GM21360 (cell line): Measurements from ENCODE around the gene GRIK3.
"Not testable (repeated sequence)": the region's sequence is repeated elsewhere in the genome, so short reads cannot be mapped to it uniquely, and the experiment has no call there.

ENCODE experiments used
- ATAC-seq: cut with Tn5 transposase; IDR thresholded peaks from one replicate; pipeline ENCODE4 v1.9.1; 2021; ENCODE audit warnings: mild to moderate bottlenecking, moderate library complexity; ENCODE audit not compliant: unreplicated experiment

GRIK3 gene

GRCh38 chr1:36912365-36912865 lies 121.9 kb downstream of the GRIK3 start:
- ATAC-seq: no peak

- no peak for ATAC-seq
Measured at GRCh38 chr1:36911561-36912364, 122.6 kb downstream of the GRIK3 start.

GRCh38 chr1:36910886-36911540 lies 123.3 kb downstream of the GRIK3 start:
- ATAC-seq: no peak

GRCh38 chr1:36909946-36910725 lies 124.2 kb downstream of the GRIK3 start:
- no peak for ATAC-seq

GRCh38 chr1:36909359-36909758 lies 125.0 kb downstream of the GRIK3 start:
- not testable (repeated sequence) for ATAC-seq

DNA sequence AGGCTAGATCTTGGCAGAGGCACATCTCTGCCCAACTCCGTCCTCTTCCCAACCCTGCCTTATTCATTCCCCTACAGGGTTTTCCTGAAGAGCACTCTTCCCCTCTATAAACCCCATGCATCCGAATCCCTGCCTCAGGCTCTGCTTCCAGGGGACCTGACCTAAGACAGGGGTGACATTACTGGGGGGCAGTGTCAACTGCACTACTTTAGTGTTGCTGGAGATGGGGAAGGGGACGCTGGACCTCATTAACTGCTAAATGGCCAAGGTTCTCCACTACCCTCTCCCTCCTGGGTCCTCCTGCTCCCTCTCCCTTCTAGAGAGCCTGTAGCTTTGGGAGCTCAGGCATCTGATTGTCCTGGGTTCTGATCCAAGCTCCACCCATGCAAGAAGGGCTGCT lies 126.2 kb downstream of the GRIK3 start:
- no peak for ATAC-seq

GRCh38 chr1:36906555-36906954 lies 127.8 kb downstream of the GRIK3 start:
- ATAC-seq: no peak

- no peak for ATAC-seq
Measured at GRCh38 chr1:36905941-36906340, 128.4 kb downstream of the GRIK3 start.

GRCh38 chr1:36900128-36900527 lies 134.2 kb downstream of the GRIK3 start:
- ATAC-seq: no peak

- ATAC-seq: not testable (repeated sequence)
Measured at GRCh38 chr1:36897813-36898212, 136.5 kb downstream of the GRIK3 start.

- ATAC-seq: no peak
Measured at GRCh38 chr1:36894824-36895223, 139.5 kb downstream of the GRIK3 start.

DNA sequence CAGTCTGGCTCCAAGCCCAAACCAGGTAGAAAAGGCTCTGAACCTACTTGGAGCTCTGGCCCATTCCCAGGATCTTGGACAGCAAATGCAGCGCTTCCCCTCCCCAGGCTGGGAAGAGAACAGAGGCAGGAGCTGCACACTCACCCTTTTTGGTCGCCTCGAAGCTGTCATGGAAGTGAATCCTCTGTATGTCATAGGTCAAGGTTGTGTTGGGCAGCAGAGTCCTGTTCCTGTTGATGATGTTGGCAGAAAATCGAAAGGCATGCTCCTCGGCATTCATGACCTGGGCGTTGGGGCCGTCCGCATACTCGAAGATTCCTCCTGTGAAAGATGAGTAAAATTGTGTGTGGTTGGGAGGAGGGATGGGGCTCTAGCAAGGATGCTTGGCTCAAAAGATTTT lies 143.5 kb downstream of the GRIK3 start:
- no peak for ATAC-seq

DNA sequence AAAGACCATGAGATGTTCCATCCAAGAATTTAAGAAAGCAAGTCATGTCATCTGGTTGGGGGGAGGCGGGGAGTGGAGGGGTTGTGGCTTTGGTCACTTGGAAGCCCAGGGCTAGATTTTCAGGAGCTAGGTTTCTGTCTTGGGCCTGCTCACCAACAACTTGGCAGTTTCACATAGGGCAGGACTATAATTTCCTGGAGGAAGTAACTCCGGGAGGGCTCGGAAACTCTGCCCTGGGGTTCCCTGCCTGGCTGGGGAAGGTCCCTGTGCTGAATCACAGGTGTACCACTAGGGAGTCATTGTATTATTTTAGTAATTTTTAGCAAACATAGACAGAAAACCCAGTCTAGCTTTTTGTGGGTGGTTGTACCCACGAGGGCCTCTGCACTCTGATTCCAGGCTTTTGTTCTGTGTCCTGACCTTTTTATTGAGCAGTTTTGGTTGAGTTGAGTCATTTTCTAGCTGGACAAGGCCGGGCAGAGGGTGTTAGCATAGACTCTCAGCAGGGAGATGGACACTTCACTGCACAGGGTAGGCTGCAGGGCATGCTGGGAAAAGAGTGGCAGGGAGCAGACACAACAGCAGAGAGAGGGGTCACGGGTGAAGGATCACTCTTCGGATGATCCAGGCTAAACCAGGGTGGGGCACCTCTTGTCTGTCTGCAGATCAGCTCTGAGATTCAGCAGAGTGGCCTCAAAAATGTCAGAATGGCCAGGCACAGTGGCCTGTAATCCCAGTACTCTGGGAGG lies 144.7 kb downstream of the GRIK3 start:
- no peak for ATAC-seq

GRCh38 chr1:36888811-36889477 lies 145.4 kb downstream of the GRIK3 start:
- no peak for ATAC-seq

DNA sequence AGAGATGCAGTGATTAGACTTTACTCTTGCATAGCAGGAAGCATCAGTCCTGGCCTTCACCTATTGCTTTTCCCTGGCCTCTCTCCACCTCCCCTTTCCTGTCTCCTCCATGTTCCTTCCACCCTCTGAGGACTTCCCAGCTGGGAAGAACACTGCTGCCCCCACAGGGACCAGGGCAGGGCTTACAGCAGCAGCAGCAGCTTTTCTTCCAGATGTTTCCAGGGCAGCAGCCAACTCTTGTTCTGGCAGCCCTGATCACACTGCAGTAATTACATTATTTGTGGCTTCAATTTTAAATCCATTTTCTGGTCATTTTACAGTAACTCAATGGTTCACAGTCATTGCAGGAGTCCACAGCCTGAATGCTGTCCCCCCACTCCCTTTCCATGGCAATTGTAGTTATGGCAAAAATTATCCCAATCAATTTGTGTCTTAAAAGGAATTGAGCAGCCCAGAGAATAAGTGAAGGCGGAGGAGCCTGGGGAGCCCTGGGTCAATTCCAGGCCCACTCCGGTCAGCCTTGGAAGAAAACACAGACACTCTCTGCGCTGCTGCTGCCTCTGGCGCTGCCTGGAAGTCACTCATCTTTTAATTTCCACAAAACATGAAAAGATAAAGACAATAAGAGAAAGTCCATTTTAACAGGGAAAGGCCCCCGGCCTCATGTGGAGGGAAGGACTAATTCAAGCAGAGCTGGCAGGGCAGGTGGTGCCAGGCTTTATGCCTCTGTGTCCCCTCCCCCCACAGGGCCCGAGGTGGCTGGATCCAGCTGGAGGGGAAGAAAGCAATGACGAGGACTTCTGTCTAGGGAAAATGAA lies 148.6 kb downstream of the GRIK3 start:
- ATAC-seq: no peak

- no peak for ATAC-seq
Measured at GRCh38 chr1:36884801-36885200, 149.5 kb downstream of the GRIK3 start.

DNA sequence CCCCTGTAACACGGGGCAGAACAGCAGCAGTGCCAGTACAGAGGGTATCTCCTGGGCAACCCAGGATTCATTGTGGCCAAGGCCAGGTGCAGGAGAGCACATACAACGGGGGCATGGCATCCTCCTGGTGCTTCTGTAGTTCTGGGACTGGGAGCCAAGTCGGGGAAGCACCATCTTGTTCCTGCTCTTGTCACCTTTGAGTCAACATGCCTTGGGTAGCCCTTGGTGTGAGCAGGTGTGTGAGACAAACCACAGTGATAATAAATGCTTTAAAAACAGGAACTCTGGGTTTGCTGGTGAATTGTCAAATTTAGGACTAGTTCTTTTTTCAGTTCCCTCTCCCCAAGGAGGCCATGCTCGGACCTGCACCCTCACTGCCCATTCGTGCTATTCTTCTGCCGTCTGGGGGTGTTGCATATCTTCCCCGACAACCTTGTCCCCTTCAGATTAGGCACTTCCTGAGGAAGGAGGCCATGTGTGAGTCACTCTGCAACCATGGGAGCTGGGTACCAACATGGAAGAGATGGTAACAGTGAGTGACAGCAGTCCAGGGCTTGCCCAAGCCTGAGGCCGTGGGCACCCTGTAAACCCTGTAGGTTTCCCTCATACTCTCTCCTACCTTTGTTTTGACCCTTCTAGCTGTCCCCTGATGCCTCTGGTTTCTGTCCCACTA lies 150.2 kb downstream of the GRIK3 start:
- ATAC-seq: no peak

DNA sequence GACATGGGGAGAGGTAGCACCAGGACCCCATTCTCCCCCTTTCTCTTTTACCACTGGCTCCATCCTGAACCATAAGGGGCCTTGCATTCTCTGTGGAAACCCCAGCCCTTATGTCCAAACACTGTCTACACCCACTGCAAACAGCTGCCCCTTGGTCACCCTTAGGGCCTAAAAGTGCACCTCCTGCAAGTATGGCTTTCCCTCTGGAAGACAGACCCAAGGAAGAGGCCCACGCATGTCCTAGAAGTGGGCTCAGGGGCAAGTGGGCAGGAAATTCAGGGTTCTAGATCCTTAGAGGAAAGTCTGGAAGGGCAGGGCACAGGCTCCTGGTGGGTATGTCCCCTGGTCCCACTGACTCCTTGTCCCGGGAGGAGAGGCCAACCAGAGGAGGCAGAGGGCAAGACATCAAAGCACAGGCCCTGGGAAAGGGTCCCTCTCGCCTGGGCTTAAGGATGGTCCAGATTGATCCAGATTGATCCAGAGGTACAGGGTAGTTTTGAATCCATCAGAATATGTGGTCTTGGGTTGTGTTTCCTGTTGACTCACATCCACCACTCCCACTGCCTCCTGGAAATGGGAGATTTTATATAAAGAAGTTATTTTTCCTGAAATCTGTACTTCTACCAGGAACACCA lies 150.9 kb downstream of the GRIK3 start:
- ATAC-seq: no peak
